ENCODE results near the gene LAT. TPM values are rescaled to one million over a fixed set of nuclear protein-coding genes. Genes with fewer than 3 reads are reported as not detected.

LAT gene
- 6.3 to 7.9 TPM (median 6.5 TPM) in 3 replicates for total RNA-seq

- no peaks in the 10 kb centered on the region for H3K4me1 Mint-ChIP-seq
- no peak for DNase-seq (ENCODE audit: low spot score in 2 of 2, unreplicated experiment in 2 of 2)
Observed at GRCh38 chr16:28984619-28985135, at the start of gene LAT. TSS of gene LAT (plus strand) at chr16:28985052. CDS start at chr16:28985418, 366 bp downstream.

GRCh38 chr16:28935346-28935745 lies 49.5 kb upstream of the LAT start:
- Mint-ChIP-seq H3K27me3 (ENCODE audit: low read depth) (peaks cover 2% of the 10 kb centered on the region), H3K9me3 (no peaks in the 10 kb centered on the region), H3K36me3 (no peaks in the 10 kb centered on the region), H3K4me1 (no peaks in the 10 kb centered on the region), H3K27ac (no peak overlapping the region), H3K4me3 (no peak overlapping the region)
- DNase-seq (ENCODE audit: low spot score in 2 of 2, unreplicated experiment in 2 of 2): no peak
- no peak for TF ChIP-seq CTCF (IDR thresholded peaks at IDR 0.05; ENCODE audit: unreplicated experiment)

More at GRCh38 chr16:28984619-28985135, at the start of gene LAT:
- Mint-ChIP-seq H3K27ac (no peak within 1 kb of the TSS), H3K4me3 (no peak within 1 kb of the TSS), H3K36me3 (peaks cover 36% of the 10 kb centered on the region), H3K27me3 (ENCODE audit: low read depth) (no peaks in the 10 kb centered on the region), H3K9me3 (peaks cover 6% of the 10 kb centered on the region)
- no peak for TF ChIP-seq CTCF (IDR thresholded peaks at IDR 0.05; ENCODE audit: unreplicated experiment)

GRCh38 chr16:28935924-28936783 lies 48.7 kb upstream of the LAT start:
- no peak overlapping the region for H3K4me3 Mint-ChIP-seq
- peaks cover 2% of the 10 kb centered on the region for H3K27me3 Mint-ChIP-seq (ENCODE audit: low read depth)
- no peak for TF ChIP-seq CTCF (IDR thresholded peaks at IDR 0.05; ENCODE audit: unreplicated experiment)
- no peaks in the 10 kb centered on the region for H3K9me3 Mint-ChIP-seq
- no peaks in the 10 kb centered on the region for H3K36me3 Mint-ChIP-seq
- no peaks in the 10 kb centered on the region for H3K4me1 Mint-ChIP-seq
- H3K27ac Mint-ChIP-seq: no peak overlapping the region
- no peak for DNase-seq (ENCODE audit: low spot score in 2 of 2, unreplicated experiment in 2 of 2)

GRCh38 chr16:28936784-28937155 lies 48.1 kb upstream of the LAT start:
- no peaks in the 10 kb centered on the region for H3K36me3 Mint-ChIP-seq
- H3K9me3 Mint-ChIP-seq: no peaks in the 10 kb centered on the region
- peaks cover 2% of the 10 kb centered on the region for H3K27me3 Mint-ChIP-seq (ENCODE audit: low read depth)
- no peak for TF ChIP-seq CTCF (IDR thresholded peaks at IDR 0.05; ENCODE audit: unreplicated experiment)
- H3K4me3 Mint-ChIP-seq: no peak overlapping the region
- H3K27ac Mint-ChIP-seq: no peak overlapping the region
- no peaks in the 10 kb centered on the region for H3K4me1 Mint-ChIP-seq
- DNase-seq (ENCODE audit: low spot score in 2 of 2, unreplicated experiment in 2 of 2): no peak

GRCh38 chr16:28937222-28937876 lies 47.5 kb upstream of the LAT start:
- no peak for DNase-seq (ENCODE audit: low spot score in 2 of 2, unreplicated experiment in 2 of 2)
- H3K4me3 Mint-ChIP-seq: no peak overlapping the region
- H3K27me3 Mint-ChIP-seq (ENCODE audit: low read depth): peaks cover 2% of the 10 kb centered on the region
- H3K4me1 Mint-ChIP-seq: no peaks in the 10 kb centered on the region
- H3K9me3 Mint-ChIP-seq: no peaks in the 10 kb centered on the region
- H3K27ac Mint-ChIP-seq: no peak overlapping the region
- H3K36me3 Mint-ChIP-seq: no peaks in the 10 kb centered on the region
- TF ChIP-seq CTCF (IDR thresholded peaks at IDR 0.05; ENCODE audit: unreplicated experiment): no peak

All from mesothelial cell of epicardium (in vitro differentiated cells).